ENCODE results near the gene GPSM1. TPM values are rescaled to one million over a fixed set of nuclear protein-coding genes. Genes with fewer than 3 reads are reported as not detected.

Gene GPSM1
- total RNA-seq, 1 donor from 2014 or later = 59.4 TPM

DNA sequence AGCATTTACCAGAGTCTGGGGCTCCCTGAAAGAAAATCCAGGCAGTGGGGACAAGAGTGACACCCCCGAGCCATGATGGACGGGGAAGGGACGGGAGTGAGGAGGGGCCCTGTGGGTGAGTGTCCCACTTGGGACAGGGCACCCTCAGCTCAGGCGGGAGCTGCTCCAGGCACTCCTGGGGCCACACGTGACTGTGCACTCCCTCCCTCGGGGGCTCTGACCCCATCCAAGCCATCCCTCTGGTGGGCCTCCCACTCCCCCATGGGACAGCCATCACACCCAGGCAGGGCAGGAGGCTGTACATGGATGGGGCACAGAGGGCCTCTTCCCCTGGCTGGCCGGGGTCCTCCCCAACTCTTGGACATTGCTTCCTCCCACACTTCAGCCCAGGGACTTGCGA is 49.1 kb downstream of the GPSM1 start:
- Histone ChIP-seq H3K9ac (ENCODE audit: low read length) (no peak overlapping the region), H4K20me1 (ENCODE audit: insufficient read depth, low read length) (no peaks in the 10 kb centered on the region), H3K27ac (ENCODE audit: low read depth, low read length) (no peak overlapping the region), H2AFZ (ENCODE audit: low read depth, low read length) (no peak overlapping the region), H3K36me3 (ENCODE audit: insufficient read depth, low read length) (peaks cover 3% of the 10 kb centered on the region), H3K9me3 (ENCODE audit: insufficient read depth, low read depth, low read length) (no peaks in the 10 kb centered on the region), H3K79me2 (ENCODE audit: insufficient read depth, low read length) (no peaks in the 10 kb centered on the region), H3K4me1 (ENCODE audit: insufficient read depth, low read length) (peaks cover 10% of the 10 kb centered on the region), H3K4me2 (ENCODE audit: low read length) (no peak overlapping the region), H3K27me3 (ENCODE audit: insufficient read depth, low read length) (no peaks in the 10 kb centered on the region), H3K4me3 (ENCODE audit: insufficient read depth, low read depth, low read length) (no peak overlapping the region)
- FAIRE-seq (no peak), DNase-seq (ENCODE audit: low read depth) (no peak)
- Mint-ChIP-seq H3K27me3 (ENCODE audit: low read depth, unreplicated experiment) (no peaks in the 10 kb centered on the region), H3K4me1 (ENCODE audit: low read depth, unreplicated experiment) (peaks cover 6% of the 10 kb centered on the region), H3K9me3 (ENCODE audit: unreplicated experiment) (no peaks in the 10 kb centered on the region), H3K36me3 (ENCODE audit: low read depth, unreplicated experiment) (peaks cover 1% of the 10 kb centered on the region), H3K27ac (ENCODE audit: unreplicated experiment) (no peak overlapping the region), H3K4me3 (ENCODE audit: unreplicated experiment) (no peak overlapping the region)
- TF ChIP-seq EZH2 (IDR thresholded peaks at IDR 0.05; ENCODE audit: insufficient read depth, low read length) = no peak
- no peak for TF ChIP-seq CTCF (IDR thresholded peaks at IDR 0.05; ENCODE audit: insufficient read depth, low read depth, low read length)

- no peaks in the 10 kb centered on the region for H3K27me3 ChIP-seq (ENCODE audit: insufficient read depth, low read length)
- DNase-seq (ENCODE audit: low read depth) (no peak), FAIRE-seq (no peak)
- Mint-ChIP-seq H3K27ac (ENCODE audit: unreplicated experiment) (no peak overlapping the region), H3K27me3 (ENCODE audit: low read depth, unreplicated experiment) (no peaks in the 10 kb centered on the region), H3K4me3 (ENCODE audit: unreplicated experiment) (no peak overlapping the region), H3K36me3 (ENCODE audit: low read depth, unreplicated experiment) (peaks cover 1% of the 10 kb centered on the region), H3K4me1 (ENCODE audit: low read depth, unreplicated experiment) (peaks cover 6% of the 10 kb centered on the region), H3K9me3 (ENCODE audit: unreplicated experiment) (no peaks in the 10 kb centered on the region)
- no peak overlapping the region for H3K9ac ChIP-seq (ENCODE audit: low read length)
- no peaks in the 10 kb centered on the region for H3K9me3 ChIP-seq (ENCODE audit: insufficient read depth, low read depth, low read length)
- no peak overlapping the region for H3K4me2 ChIP-seq (ENCODE audit: low read length)
- H4K20me1 ChIP-seq (ENCODE audit: insufficient read depth, low read length) = no peaks in the 10 kb centered on the region
- peaks cover 3% of the 10 kb centered on the region for H3K36me3 ChIP-seq (ENCODE audit: insufficient read depth, low read length)
- no peaks in the 10 kb centered on the region for H3K79me2 ChIP-seq (ENCODE audit: insufficient read depth, low read length)
- H3K4me1 ChIP-seq (ENCODE audit: insufficient read depth, low read length) = peaks cover 7% of the 10 kb centered on the region
- no peak overlapping the region for H3K27ac ChIP-seq (ENCODE audit: low read depth, low read length)
- TF ChIP-seq CTCF (IDR thresholded peaks at IDR 0.05; ENCODE audit: insufficient read depth, low read depth, low read length) = no peak
- TF ChIP-seq EZH2 (IDR thresholded peaks at IDR 0.05; ENCODE audit: insufficient read depth, low read length) = no peak
- no peak overlapping the region for H2AFZ ChIP-seq (ENCODE audit: low read depth, low read length)
- no peak overlapping the region for H3K4me3 ChIP-seq (ENCODE audit: insufficient read depth, low read depth, low read length)
These were observed 50.2 kb downstream of the GPSM1 start for GRCh38 chr9:136377341-136378169.
